SK-N-SH (cell line): ENCODE results near the gene SEMA4B. TPM values are rescaled to one million over a fixed set of nuclear protein-coding genes. Genes with fewer than 3 reads are reported as not detected.

Experiments
- CTCF ChIA-PET: fragments of 300-600, 350-600 bp; formaldehyde crosslinking; extraction: SDS; loops from one replicate; lab custom pipeline; 2021; lab: Yijun Ruan, JAX
- POLR2A ChIA-PET: fragments of 350-600 bp; sonication (Branson Sonifier 250); formaldehyde crosslinking; extraction: SDS; loops from one replicate; lab custom pipeline; 2020; ENCODE audit warnings: antibody characterized with exemption, inconsistent platforms; lab: Yijun Ruan, JAX
- DNase-seq: peaks from one replicate; pipeline ENCODE4 v3.0.0; 2012
- H2AFZ ChIP-seq: fragments of 200-600 bp; sonication (generic); 2 replicates; pipeline ENCODE4 v1.8.1; 2016; ENCODE audit warnings: antibody characterized with exemption, mild to moderate bottlenecking, low read depth
- H3F3A ChIP-seq: fragments of 200-600 bp; sonication (generic); replicated peaks from 2 replicates; pipeline ENCODE3; 2016; ENCODE audit warnings: antibody characterized with exemption, mild to moderate bottlenecking; ENCODE audit not compliant: insufficient read depth
- H3K27ac ChIP-seq, 2 experiments: fragments of 200-500 bp in 1 of 2; fragments of 200-600 bp in 1 of 2; sonication (Bioruptor generic) in 1 of 2; sonication (generic), shearing (Covaris generic) in 1 of 2; 2 replicates each; pipeline versions ENCODE4 v1.5.1 to v1.6.1; 2014 to 2016; ENCODE audit warnings: low read depth in 2 of 2, inconsistent platforms in 1 of 2, low read length in 1 of 2, mild to moderate bottlenecking in 1 of 2, mixed read lengths in 1 of 2
- H3K27me3 ChIP-seq: fragments of 200-600 bp; sonication (generic), shearing (Covaris generic); 2 replicates; pipeline ENCODE4 v1.6.1; 2016; ENCODE audit warnings: mixed run types; ENCODE audit not compliant: insufficient read depth
- H3K36me3 ChIP-seq, 2 experiments: fragments of 200-500 bp in 1 of 2; fragments of 200-600 bp in 1 of 2; sonication (Bioruptor generic) in 1 of 2; sonication (generic) in 1 of 2; replicated peaks in 1 of 2; 2 replicates each; pipeline versions ENCODE3 to v1.5.1; 2014 to 2016; ENCODE audit warnings: low read length in 1 of 2, mild to moderate bottlenecking in 1 of 2; ENCODE audit not compliant: insufficient read depth in 2 of 2, control insufficient read depth in 1 of 2
- H3K4me1 ChIP-seq, 2 experiments: fragments of 200-500 bp in 1 of 2; fragments of 200-600 bp in 1 of 2; sonication (Bioruptor generic) in 1 of 2; sonication (generic), shearing (Covaris generic) in 1 of 2; 2 replicates each; pipeline versions ENCODE4 v1.5.1 to v1.6.1; 2014 to 2016; ENCODE audit warnings: low read depth in 1 of 2, low read length in 1 of 2, mixed run types in 1 of 2; ENCODE audit not compliant: insufficient read depth in 2 of 2, control insufficient read depth in 1 of 2
- H3K4me2 ChIP-seq: fragments of 200-600 bp; sonication (generic), shearing (Covaris generic); 2 replicates; pipeline ENCODE4 v1.6.1; 2017; ENCODE audit warnings: mixed run types
- H3K4me3 ChIP-seq, 2 experiments: fragments of 200-500 bp in 1 of 2; fragments of 200-600 bp in 1 of 2; sonication (Bioruptor generic) in 1 of 2; sonication (generic), shearing (Covaris generic) in 1 of 2; 2 replicates each; pipeline versions ENCODE4 v1.5.1 to v1.8.1; 2014 to 2016; ENCODE audit warnings: low read depth in 2 of 2, inconsistent platforms in 1 of 2, low read length in 1 of 2, mild to moderate bottlenecking in 1 of 2, mixed read lengths in 1 of 2, moderate library complexity in 1 of 2
- H3K79me2 ChIP-seq: fragments of 200-600 bp; sonication (generic); 2 replicates; pipeline ENCODE4 v1.8.1; 2017; ENCODE audit warnings: mild to moderate bottlenecking; ENCODE audit not compliant: insufficient read depth
- H3K9ac ChIP-seq: fragments of 200-600 bp; sonication (generic); 2 replicates; pipeline ENCODE4 v1.6.1; 2017; ENCODE audit warnings: mixed run types
- H3K9me2 ChIP-seq: fragments of 200-600 bp; sonication (generic); 2 replicates; pipeline ENCODE4 v1.6.1; 2017; ENCODE audit warnings: mixed run types
- H3K9me3 ChIP-seq: fragments of 200-600 bp; sonication (generic); 2 replicates; pipeline ENCODE4 v1.6.1; 2017; ENCODE audit warnings: mixed run types, mild to moderate bottlenecking, moderate library complexity
- H4K20me1 ChIP-seq: fragments of 200-600 bp; sonication (generic); 2 replicates; pipeline ENCODE4 v1.6.1; 2017; ENCODE audit warnings: mild to moderate bottlenecking, mixed run types; ENCODE audit not compliant: insufficient read depth
- EZH2phosphoT487 ChIP-seq: fragments of 200-600 bp; sonication (generic); IDR thresholded peaks from 2 replicates; pipeline ENCODE4 v1.6.1; 2017; ENCODE audit warnings: low read depth, mixed run types, mild to moderate bottlenecking, antibody characterized with exemption, moderate library complexity, borderline replicate concordance
- GABPA ChIP-seq: IDR thresholded peaks from 2 replicates; pipeline ENCODE4 v1.4.0; 2012; ENCODE audit warnings: low read depth, mild to moderate bottlenecking
- NFIC ChIP-seq: IDR thresholded peaks from 2 replicates; pipeline ENCODE4 v1.4.0; 2012; ENCODE audit warnings: borderline replicate concordance
- POLR2AphosphoS5 ChIP-seq: IDR thresholded peaks from 2 replicates; pipeline ENCODE4 v1.6.1; 2012; ENCODE audit warnings: low read depth, low read length
- RAD21 ChIP-seq: IDR thresholded peaks from 2 replicates; pipeline ENCODE4 v1.6.1; 2012; ENCODE audit warnings: mild to moderate bottlenecking, low read length
- TCF12 ChIP-seq: IDR thresholded peaks from 2 replicates; pipeline ENCODE4 v1.4.0; 2012
- WGBS: methylation state at CpG from one replicate; pipeline ENCODE4 v1.1.6; 2017; ENCODE audit warnings: low lambda C conversion rate; 5-methylcytosine and 5-hydroxymethylcytosine counted together
- polyA plus RNA-seq, 3 experiments: library from polyadenylated mRNA; depleted of rRNA; stranded (reverse); fragments of >200 nt; gene quantifications; 2 replicates each; pipeline ENCODE4 v1.2.3, GENCODE V29; 2012
- TF ChIP-seq, protein P1 (sequence below): fragments of 150-350 bp; IDR thresholded peaks from 2 replicates; pipeline ENCODE4 v1.6.1; 2016; ENCODE audit warnings: mild to moderate bottlenecking, low read depth, low read length
- TF ChIP-seq, protein P2 (sequence below): fragments of 200-600 bp; sonication (generic); IDR thresholded peaks from 2 replicates; pipeline ENCODE4 v1.6.1; 2017; ENCODE audit warnings: antibody characterized with exemption, mild to moderate bottlenecking, moderate library complexity
- TF ChIP-seq, protein P3 (sequence below): IDR thresholded peaks from 2 replicates; pipeline ENCODE4 v1.4.0; 2012; ENCODE audit warnings: low read depth
- TF ChIP-seq, protein P4 (sequence below): fragments of 150-350 bp; IDR thresholded peaks from 2 replicates; pipeline ENCODE4 v1.6.1; 2017; ENCODE audit warnings: antibody characterized with exemption, low read length, low read depth, borderline replicate concordance

SEMA4B gene
- polyA plus RNA-seq, 1 of the 3 experiments (the other 2 are of a cell fraction), result 38.9 TPM

DNA sequence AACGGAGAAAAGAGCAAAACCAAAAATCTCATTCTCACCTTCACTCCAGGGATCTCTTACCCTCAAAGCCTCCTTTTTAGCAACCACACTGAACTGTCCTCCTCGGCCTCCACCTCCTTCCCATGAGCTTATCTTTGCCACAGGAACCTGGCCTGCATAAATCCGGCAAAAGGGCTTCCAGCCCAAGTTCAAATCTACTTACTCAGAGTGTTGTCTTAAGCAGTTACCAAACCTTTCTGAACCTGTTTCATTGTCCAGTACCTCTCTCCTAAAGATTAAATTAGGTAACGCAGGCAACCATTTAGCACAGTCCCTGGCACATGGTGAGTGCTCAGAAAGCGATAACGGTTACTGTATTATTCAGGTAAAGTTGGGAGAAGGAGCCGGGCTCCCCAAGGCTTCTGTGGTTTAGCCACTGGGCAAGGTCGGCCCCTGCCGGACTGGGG, 31.8 kb downstream of the SEMA4B start:
- TF ChIP-seq, protein P1, sequence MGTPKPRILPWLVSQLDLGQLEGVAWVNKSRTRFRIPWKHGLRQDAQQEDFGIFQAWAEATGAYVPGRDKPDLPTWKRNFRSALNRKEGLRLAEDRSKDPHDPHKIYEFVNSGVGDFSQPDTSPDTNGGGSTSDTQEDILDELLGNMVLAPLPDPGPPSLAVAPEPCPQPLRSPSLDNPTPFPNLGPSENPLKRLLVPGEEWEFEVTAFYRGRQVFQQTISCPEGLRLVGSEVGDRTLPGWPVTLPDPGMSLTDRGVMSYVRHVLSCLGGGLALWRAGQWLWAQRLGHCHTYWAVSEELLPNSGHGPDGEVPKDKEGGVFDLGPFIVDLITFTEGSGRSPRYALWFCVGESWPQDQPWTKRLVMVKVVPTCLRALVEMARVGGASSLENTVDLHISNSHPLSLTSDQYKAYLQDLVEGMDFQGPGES, result no peak
- TF ChIP-seq GABPA, result no peak
- no peak for TF ChIP-seq NFIC
- TF ChIP-seq, protein P2, sequence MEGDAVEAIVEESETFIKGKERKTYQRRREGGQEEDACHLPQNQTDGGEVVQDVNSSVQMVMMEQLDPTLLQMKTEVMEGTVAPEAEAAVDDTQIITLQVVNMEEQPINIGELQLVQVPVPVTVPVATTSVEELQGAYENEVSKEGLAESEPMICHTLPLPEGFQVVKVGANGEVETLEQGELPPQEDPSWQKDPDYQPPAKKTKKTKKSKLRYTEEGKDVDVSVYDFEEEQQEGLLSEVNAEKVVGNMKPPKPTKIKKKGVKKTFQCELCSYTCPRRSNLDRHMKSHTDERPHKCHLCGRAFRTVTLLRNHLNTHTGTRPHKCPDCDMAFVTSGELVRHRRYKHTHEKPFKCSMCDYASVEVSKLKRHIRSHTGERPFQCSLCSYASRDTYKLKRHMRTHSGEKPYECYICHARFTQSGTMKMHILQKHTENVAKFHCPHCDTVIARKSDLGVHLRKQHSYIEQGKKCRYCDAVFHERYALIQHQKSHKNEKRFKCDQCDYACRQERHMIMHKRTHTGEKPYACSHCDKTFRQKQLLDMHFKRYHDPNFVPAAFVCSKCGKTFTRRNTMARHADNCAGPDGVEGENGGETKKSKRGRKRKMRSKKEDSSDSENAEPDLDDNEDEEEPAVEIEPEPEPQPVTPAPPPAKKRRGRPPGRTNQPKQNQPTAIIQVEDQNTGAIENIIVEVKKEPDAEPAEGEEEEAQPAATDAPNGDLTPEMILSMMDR, result peak; percentile 52
- no peak for TF ChIP-seq EZH2phosphoT487
- no peak for TF ChIP-seq TCF12
- TF ChIP-seq, protein P3, sequence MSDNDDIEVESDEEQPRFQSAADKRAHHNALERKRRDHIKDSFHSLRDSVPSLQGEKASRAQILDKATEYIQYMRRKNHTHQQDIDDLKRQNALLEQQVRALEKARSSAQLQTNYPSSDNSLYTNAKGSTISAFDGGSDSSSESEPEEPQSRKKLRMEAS, result no peak
- peak; percentile 57 for TF ChIP-seq RAD21
- no peak for TF ChIP-seq POLR2AphosphoS5
- TF ChIP-seq, protein P4, sequence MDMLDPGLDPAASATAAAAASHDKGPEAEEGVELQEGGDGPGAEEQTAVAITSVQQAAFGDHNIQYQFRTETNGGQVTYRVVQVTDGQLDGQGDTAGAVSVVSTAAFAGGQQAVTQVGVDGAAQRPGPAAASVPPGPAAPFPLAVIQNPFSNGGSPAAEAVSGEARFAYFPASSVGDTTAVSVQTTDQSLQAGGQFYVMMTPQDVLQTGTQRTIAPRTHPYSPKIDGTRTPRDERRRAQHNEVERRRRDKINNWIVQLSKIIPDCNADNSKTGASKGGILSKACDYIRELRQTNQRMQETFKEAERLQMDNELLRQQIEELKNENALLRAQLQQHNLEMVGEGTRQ, result no peak
- H3K9ac ChIP-seq, result peak overlapping the region; percentile 89
- WGBS, result 29% methylated on average over 6 of the region's 9 CpGs
- H2AFZ ChIP-seq, result no peak overlapping the region; the same call in 1 of the 2 replicates
- no peaks in the 10 kb centered on the region for H3K9me2 ChIP-seq
- H3K79me2 ChIP-seq, result peaks cover 26% of the 10 kb centered on the region
- DNase-seq, result no peak
- no peaks in the 10 kb centered on the region for H3K27me3 ChIP-seq
- H3K9me3 ChIP-seq, result no peaks in the 10 kb centered on the region
- peaks cover 6 to 33% of the 10 kb centered on the region in 2 experiments for H3K36me3 ChIP-seq
- CTCF ChIA-PET, result interaction anchor here (0.8 to 5.4 kb wide), 20 partner anchors 11 to 237 kb away, joined by 3 to 35 read pairs (median 4); partner anchors contain the start of gene TTLL13
- POLR2A ChIA-PET, result interaction anchor here (1.0 to 2.5 kb wide), 5 partner anchors 43 to 131 kb away, joined by 3 to 10 read pairs (median 5); partner anchors contain the start of gene IDH2
- peaks cover 5 to 9% of the 10 kb centered on the region in 2 experiments; a peak in 2 of 4 replicates for H3K4me1 ChIP-seq
- H3K4me3 ChIP-seq, result peak overlapping the region; percentile 71 to 74
- H3K27ac ChIP-seq, result peak overlapping the region in 1 of 2 experiments; percentile 92; a peak in 3 of 4 replicates
- no peaks in the 10 kb centered on the region for H3F3A ChIP-seq
- H4K20me1 ChIP-seq, result no peaks in the 10 kb centered on the region
- H3K4me2 ChIP-seq, result peak overlapping the region; percentile 77
